Mesodermal cell (in vitro differentiated cells): Measurements from ENCODE around the gene SLC4A9.
"Not testable (repeated sequence)": the region's sequence is repeated elsewhere in the genome, so short reads cannot be mapped to it uniquely, and the experiment has no call there.

Experiments used
- H3K27ac ChIP-seq: 2 replicates; pipeline ENCODE4 v1.7.0; 2013; ENCODE audit warnings: mild to moderate bottlenecking, low read depth, low read length, moderate library complexity; ENCODE audit not compliant: severe bottlenecking
- H3K36me3 ChIP-seq: 2 replicates; pipeline ENCODE4 v1.7.1; 2013; ENCODE audit warnings: mild to moderate bottlenecking, low read length, moderate library complexity; ENCODE audit not compliant: control insufficient read depth, insufficient read depth
- H3K4me1 ChIP-seq: one replicate; pipeline ENCODE4 v1.7.1; 2013; ENCODE audit warnings: mild to moderate bottlenecking, low read length; ENCODE audit not compliant: insufficient read depth, control insufficient read depth, poor library complexity, severe bottlenecking
- H3K4me3 ChIP-seq: 2 replicates; pipeline ENCODE4 v1.7.0; 2013; ENCODE audit warnings: low read length, control low read depth, mild to moderate bottlenecking; ENCODE audit not compliant: insufficient read depth, poor library complexity, severe bottlenecking; ENCODE audit errors: extremely low read depth
- H3K9me3 ChIP-seq: 2 replicates; pipeline ENCODE4 v1.7.1; 2013; ENCODE audit warnings: mild to moderate bottlenecking, low read length, moderate library complexity; ENCODE audit not compliant: control insufficient read depth
- WGBS, 2 experiments: methylation state at CpG; one replicate each; pipeline ENCODE4 v1.1.5; 2013; ENCODE audit warnings: missing lambda C conversion rate in 2 of 2; ENCODE audit not compliant: insufficient coverage in 2 of 2; 5-methylcytosine and 5-hydroxymethylcytosine counted together

SLC4A9 gene

DNA sequence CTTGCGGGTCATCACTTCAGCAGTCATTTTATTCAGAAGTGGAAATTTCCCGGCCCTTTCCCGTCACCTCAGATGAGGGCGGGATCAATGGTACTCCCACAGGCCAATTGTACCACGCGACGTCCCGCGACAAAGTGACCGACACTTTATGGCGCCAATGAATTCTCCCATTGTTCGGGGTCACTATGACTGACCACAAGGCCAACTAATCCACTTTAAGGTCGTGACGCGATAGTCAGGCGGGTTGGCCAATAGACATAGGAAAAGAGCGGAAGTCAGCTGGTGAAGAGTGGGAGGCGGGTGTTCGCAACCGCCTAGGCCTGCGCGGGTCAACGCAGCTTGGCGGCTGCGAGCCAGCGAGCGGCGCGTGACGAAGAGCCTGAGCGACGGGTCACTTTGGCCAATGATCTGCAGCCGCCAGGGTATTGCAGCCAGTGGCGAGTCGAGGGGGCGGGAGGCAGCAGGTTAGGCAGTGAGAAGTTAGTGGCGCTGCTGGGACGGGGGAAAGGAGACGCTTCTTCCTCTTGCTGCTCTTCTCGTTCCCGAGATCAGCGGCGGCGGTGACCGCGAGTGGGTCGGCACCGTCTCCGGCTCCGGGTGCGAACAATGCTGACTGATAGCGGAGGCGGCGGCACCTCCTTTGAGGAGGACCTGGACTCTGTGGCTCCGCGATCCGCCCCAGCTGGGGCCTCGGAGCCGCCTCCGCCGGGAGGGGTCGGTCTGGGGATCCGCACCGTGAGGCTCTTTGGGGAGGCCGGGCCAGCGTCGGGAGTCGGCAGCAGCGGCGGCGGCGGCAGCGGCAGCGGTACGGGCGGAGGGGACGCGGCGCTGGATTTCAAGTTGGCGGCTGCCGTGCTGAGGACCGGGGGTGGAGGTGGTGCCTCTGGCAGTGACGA, 41.6 kb downstream of the SLC4A9 start, which contains the start of gene ANKHD1:
Gene ANKHD1 (plus strand): TSS at position 472 of the 896 bp plus-strand sequence. CDS start 135 bp downstream, at position 607.
- Histone ChIP-seq H3K27ac (peak within 1 kb of the TSS; percentile 88), H3K4me1 (peaks cover 7% of the 10 kb centered on the region), H3K4me3 (peak within 1 kb of the TSS; percentile 100), H3K9me3 (no peaks in the 10 kb centered on the region), H3K36me3 (peaks cover 24% of the 10 kb centered on the region)
- WGBS, 2 experiments, result 0 to 1% methylated on average over 73 to 79 of the region's 83 CpGs

DNA sequence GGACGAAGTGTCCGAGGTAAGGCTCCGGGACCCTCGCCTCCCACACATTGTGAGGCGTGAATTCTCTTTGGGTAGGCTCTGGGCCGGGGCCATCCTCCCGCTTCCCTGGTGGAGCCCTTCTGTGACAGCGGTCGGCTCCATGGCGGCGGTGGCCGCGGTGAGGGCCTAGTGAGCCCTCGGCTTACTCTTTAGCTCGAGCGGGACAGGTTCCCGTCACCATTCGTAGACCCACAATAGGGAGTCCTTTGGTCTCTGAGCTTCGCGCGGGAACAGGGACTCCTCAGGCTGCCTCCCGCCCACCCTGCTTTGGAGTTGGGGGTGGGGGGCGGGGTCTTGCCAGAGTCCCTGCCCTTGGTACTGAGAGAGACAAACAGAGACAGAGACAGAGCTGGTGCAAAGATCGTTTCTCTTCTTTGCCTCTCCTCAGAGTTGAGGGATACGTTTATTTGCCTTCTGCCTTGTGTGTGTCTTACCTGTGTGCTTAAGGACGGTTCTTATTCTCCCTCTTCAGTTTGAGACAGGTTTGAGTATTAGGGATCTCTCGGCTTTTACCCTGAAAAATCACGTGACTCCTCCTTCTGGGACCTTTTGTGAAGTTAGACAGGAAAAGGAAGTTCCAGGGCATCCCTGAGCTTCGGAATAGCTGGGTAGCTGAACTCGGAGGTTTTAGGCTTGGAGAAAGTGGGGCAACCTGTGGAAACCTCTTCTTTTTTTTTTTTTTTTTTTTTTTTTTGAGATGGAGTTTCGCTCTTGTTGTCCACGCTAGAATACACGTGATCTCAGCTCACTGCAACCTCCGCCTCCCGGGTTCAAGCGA, 42.5 kb downstream of the SLC4A9 start:
- Histone ChIP-seq H3K4me3 (peak overlapping the region; percentile 100), H3K27ac (peak overlapping the region; percentile 88), H3K36me3 (peaks cover 31% of the 10 kb centered on the region), H3K9me3 (no peaks in the 10 kb centered on the region), H3K4me1 (peaks cover 7% of the 10 kb centered on the region)
- WGBS, 2 experiments, result 0 to 7% methylated on average over 15 to 18 of the region's 36 CpGs

DNA sequence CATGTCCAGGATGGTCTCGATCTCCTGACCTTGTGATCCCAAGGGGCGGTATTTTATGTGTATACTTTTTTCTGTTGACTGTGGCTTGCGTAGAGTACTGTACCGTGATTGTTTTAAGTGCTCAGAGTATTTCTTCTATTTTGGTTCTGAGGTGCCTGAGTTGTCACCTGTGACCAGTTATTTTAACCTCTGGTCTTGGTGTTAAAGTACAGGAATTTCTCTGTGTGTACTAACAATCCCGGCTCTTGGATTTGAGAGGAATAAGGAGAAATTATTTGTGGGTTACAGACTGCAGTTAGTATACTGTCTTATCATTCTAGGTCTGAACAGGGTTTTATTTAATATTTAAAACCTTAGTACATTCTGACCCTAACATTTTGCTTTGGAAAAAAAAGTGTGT, 43.6 kb downstream of the SLC4A9 start:
- no peak overlapping the region for H3K4me3 ChIP-seq
- no peaks in the 10 kb centered on the region for H3K9me3 ChIP-seq
- H3K4me1 ChIP-seq, result peaks cover 7% of the 10 kb centered on the region
- peaks cover 31% of the 10 kb centered on the region for H3K36me3 ChIP-seq
- H3K27ac ChIP-seq, result no peak overlapping the region
- 76 to 98% methylated on average over 4 of the region's 5 CpGs for WGBS, 2 experiments

DNA sequence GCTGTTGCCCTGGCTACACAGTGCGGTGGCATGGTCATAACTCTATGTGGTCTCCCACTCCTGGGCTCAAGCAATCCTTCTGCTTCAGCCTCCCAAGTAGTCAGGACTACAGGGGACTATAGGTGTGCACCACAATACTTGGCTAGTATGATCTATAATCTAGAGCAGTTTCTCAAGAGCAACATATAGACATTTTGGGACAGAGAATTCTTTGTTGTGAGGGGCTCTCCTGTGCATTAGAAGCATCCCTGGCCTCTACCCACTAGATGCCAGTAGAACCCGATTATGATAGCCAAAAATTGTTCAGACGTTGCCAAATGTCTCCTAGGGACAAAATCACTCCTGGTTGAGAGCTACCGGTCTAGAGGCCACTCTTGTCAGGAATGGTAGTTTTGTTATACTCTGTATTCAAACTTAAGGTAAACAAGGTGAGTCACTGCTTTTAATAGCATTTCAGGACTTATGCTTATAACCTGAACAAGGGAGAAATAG, 48.8 kb downstream of the SLC4A9 start:
- Histone ChIP-seq H3K27ac (no peak overlapping the region), H3K4me3 (no peak overlapping the region), H3K4me1 (peaks cover under 1% of the 10 kb centered on the region), H3K36me3 (peaks cover 34% of the 10 kb centered on the region), H3K9me3 (no peaks in the 10 kb centered on the region)
- 89 to 96% methylated on average over 3 to 4 of the region's 4 CpGs for WGBS, 2 experiments

DNA sequence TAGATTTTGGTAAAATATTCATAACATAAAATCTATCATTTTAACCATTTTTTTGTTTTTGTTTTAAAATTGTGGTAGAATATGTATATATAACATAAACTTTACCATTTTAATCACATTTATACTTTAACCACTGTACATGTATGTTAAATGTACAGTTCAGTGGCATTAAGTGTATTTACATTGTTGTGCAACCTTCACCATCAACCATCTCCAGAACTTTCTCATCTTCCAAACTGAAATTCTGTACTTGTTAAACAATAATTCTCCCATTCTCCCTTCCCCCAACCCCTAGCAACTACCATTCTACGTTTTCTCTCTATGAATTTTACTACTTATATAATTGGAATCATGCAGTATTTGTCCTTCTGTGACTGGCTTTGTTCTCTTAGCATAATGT, 53.2 kb downstream of the SLC4A9 start:
- no peak overlapping the region for H3K27ac ChIP-seq
- no CpG with 5 or more reads among the region's 1 CpG for WGBS, 2 experiments
- no peaks in the 10 kb centered on the region for H3K4me1 ChIP-seq
- peaks cover 7% of the 10 kb centered on the region for H3K36me3 ChIP-seq
- H3K9me3 ChIP-seq, result no peaks in the 10 kb centered on the region
- H3K4me3 ChIP-seq, result no peak overlapping the region

DNA sequence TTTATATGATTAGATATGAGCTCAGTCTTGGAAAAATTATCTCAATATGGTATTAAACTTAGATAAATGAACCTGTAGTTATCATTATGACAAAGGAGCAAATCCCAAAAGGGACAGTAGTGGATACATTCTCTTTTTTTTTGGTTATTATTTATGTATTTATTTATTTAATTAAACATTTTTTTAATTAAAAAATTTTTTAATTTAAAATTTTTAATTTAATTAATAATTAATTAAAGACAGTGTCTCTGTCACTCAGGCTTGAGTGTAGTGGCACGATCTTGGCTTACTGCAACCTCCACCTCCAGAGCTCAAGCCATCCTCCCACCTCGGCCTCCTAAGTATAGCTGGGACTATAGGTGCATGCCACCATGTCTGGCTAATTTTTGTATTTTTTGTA, 57.2 kb downstream of the SLC4A9 start:
- WGBS, 2 experiments, result 100% methylated on average over 1 of the region's 2 CpGs; no CpG with 5 or more reads in 1 of the 2 experiments
- H3K36me3 ChIP-seq, result peaks cover 2% of the 10 kb centered on the region
- H3K9me3 ChIP-seq, result no peaks in the 10 kb centered on the region
- no peaks in the 10 kb centered on the region for H3K4me1 ChIP-seq
- H3K4me3 ChIP-seq, result no peak overlapping the region
- no peak overlapping the region for H3K27ac ChIP-seq

DNA sequence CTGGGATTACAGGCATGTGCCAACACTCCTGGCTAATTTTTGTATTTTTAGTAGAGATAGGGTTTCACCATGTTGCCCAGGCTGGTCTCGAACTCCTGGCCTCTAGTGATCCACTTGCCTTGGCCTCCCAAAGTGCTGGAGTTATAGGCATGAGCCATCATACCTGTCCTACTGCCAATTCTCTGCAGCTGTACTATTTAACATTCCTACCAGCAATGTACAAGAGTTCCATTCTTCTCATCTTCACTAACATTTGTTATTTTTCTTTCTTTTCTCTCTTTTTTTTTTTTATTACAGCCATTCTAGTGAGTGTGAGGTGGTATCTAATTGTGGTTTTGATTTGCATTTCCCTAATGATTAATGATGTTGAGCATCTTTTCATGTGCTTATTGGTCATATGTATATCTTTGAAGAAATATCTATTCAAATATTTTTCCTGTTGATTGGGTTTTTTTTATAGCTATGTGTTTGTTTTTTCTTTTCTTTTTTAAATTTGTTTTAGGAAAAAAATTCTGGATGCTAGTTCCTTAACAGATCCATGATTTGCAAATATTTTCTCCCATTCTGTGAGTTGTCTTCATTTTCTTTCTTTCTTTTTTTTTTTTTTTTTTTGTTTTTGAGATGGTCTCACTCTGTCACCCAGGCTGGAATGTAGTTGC, 59.0 kb downstream of the SLC4A9 start:
- H3K4me1 ChIP-seq, result no peaks in the 10 kb centered on the region
- no peaks in the 10 kb centered on the region for H3K9me3 ChIP-seq
- H3K27ac ChIP-seq, result no peak overlapping the region
- H3K36me3 ChIP-seq, result no peaks in the 10 kb centered on the region
- 88 to 100% methylated on average over 1 of the region's 1 CpG for WGBS, 2 experiments
- no peak overlapping the region for H3K4me3 ChIP-seq

DNA sequence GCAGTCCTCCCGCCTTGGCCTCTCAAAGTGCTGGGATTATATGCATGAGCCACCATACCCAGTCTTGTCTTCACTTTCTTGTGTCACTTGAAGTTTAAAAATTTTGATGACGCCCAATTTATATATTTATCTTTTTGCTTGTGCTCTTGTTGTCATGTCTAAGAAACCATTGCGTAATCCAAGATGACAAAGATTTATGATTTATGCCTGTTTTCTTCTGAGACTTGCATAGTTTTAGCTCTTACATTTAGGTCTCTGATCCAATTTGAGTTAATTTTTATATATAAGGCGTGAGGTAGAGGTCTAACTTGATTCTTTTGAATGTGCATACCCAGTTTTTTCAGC, 60.2 kb downstream of the SLC4A9 start:
- Histone ChIP-seq H3K27ac (no peak overlapping the region), H3K36me3 (no peaks in the 10 kb centered on the region), H3K9me3 (no peaks in the 10 kb centered on the region), H3K4me1 (no peaks in the 10 kb centered on the region), H3K4me3 (no peak overlapping the region)
- 86% methylated on average over 2 of the region's 4 CpGs; no CpG with 5 or more reads in 1 of the 2 experiments for WGBS, 2 experiments

DNA sequence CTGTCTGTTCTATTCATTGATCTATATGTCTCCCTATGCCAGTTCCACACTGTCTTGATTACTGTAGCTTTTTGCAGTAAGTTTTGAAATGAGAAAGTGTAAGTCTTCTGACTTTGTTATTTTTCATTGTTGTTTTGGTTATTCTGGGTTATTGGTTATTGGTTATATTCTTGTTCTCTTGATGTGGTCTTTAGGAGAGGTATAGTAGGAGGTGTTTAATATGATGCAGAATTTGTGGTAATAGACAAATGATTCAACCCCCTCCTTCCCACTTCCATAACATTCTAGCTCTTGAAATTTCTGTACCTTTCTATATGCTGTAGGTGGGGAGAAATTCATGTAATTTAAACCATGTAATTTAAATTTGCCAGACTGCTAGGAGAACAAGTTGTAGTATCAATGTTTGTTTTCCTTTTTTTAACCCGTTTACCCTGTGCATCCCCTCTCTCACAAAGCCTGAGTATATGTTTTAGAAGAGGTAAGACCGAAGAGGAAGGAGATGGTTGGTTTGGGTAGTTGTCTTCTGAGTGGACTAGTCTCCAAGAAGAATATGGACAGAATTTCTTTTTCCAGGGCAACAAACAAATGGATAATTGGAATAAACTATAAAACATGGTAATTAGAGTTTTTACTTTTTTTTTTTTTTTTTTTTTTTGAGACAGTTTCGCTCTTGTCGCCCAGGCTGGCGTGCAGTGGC, 60.8 kb downstream of the SLC4A9 start:
- no peaks in the 10 kb centered on the region for H3K4me1 ChIP-seq
- no peak overlapping the region for H3K4me3 ChIP-seq
- H3K27ac ChIP-seq, result no peak overlapping the region
- no peaks in the 10 kb centered on the region for H3K9me3 ChIP-seq
- H3K36me3 ChIP-seq, result no peaks in the 10 kb centered on the region
- 94 to 100% methylated on average over 1 to 3 of the region's 5 CpGs for WGBS, 2 experiments

DNA sequence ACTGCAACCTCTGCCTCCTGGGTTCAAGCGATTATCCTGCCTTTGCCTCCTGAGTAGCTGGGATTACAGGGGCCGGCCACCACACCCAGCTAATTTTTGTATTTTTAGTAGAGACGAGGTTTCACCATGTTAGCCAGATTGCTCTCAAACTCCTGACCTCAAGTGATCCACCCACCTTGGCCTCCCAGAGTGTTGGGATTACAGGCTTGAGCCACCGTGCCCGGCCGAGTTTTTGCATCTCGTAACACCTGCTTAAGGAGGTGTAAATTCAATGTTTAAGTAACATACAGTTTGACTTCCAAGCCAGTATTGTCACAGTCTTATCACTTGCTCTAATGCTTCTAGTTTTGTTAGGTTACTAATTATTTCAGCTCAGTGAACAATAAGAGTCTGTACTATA, 61.4 kb downstream of the SLC4A9 start:
- H3K4me3 ChIP-seq, H3K4me1 ChIP-seq, H3K9me3 ChIP-seq, H3K36me3 ChIP-seq, H3K27ac ChIP-seq: not testable (repeated sequence)
- 82 to 100% methylated on average over 1 to 3 of the region's 7 CpGs for WGBS, 2 experiments
